Measurements from ENCODE around the gene GPSM1.

- TF ChIP-seq CTCF (IDR thresholded peaks at IDR 0.05), result no peak
- no peak for TF ChIP-seq EP300 (IDR thresholded peaks at IDR 0.05)
- TF ChIP-seq POLR2A (IDR thresholded peaks at IDR 0.05), result no peak
These were observed 47.8 kb downstream of the GPSM1 start for GRCh38 chr9:136375096-136375495.
